Measurements from ENCODE around the gene KRTAP24-1. TPM values are rescaled to one million over a fixed set of nuclear protein-coding genes. Genes with fewer than 3 reads are reported as not detected.

KRTAP24-1 gene, protein sequence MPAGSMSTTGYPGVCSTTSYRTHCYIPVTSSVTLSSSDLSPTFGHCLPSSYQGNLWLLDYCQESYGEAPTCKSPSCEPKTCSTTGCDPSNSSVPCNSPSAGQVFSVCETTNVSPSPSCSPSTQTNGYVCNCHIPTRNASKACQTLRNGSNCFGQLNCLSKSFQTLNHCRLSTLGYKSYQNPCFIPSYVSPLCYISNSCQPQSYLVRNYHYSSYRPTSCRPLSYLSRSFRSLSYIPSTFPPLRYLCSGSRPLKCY
- total RNA-seq: not detected in 2 replicates
- not detected for polyA plus RNA-seq (2012)

DNA sequence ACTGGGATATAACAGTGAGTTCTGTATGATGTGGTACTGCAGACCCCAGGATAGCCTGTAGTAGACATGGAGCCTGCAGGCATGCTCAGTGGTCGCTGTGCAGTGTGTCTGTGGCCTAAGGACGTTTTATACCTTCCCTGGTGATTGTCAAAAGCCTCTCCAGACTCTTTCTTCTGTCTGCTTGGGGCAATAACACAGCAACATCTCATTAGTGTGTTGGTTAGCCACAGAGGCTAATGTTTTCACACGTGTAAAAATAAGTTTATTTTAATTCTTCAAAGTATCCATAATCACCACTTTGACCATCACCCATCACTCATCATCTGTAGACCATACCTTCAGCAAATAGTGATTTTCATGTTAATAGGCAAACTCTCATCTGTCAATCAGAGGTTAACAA lies at the start of gene KRTAP24-1:
KRTAP24-1 (minus strand) TSS at position 101 of the 400 bp plus-strand sequence; CDS start at position 83, 18 bp downstream.
- DNase-seq (ENCODE audit: low read depth): no peak

- DNase-seq (ENCODE audit: low read depth): no peak
Measured at GRCh38 chr21:30329203-30329875, 46.6 kb upstream of the KRTAP24-1 start.

GRCh38 chr21:30326390-30326789 lies 43.6 kb upstream of the KRTAP24-1 start:
- DNase-seq (ENCODE audit: low read depth): no peak

- DNase-seq (ENCODE audit: low read depth): no peak
Measured at GRCh38 chr21:30320215-30320614, 37.5 kb upstream of the KRTAP24-1 start, which contains the start of gene KRTAP26-1. KRTAP26-1 (minus strand) TSS chr21:30320315; CDS start chr21:30320035, 280 bp downstream.

GRCh38 chr21:30315701-30316100 lies 33.0 kb upstream of the KRTAP24-1 start:
- DNase-seq (ENCODE audit: low read depth): no peak

- no peak for DNase-seq (ENCODE audit: low read depth)
Measured at GRCh38 chr21:30306884-30307283, 24.1 kb upstream of the KRTAP24-1 start.

DNA sequence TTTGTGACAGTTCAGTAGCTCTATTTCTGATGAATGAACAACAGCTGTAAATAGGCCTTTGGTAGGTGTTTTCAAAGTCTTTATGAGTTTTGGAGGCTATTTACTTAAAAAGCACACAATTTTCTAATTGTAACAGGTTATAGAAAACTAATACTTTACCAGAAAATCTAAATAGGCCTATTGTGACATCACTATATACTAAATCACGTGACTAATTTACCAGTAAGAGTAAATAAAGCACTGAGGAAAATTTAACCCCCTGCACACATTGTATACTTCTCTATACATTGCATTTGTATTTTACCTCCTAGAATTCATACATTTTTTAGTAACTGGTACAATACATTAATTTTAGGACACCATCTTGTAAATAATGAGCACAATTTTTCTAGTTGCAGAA lies 22.4 kb upstream of the KRTAP24-1 start:
- DNase-seq (ENCODE audit: low read depth): no peak

DNA sequence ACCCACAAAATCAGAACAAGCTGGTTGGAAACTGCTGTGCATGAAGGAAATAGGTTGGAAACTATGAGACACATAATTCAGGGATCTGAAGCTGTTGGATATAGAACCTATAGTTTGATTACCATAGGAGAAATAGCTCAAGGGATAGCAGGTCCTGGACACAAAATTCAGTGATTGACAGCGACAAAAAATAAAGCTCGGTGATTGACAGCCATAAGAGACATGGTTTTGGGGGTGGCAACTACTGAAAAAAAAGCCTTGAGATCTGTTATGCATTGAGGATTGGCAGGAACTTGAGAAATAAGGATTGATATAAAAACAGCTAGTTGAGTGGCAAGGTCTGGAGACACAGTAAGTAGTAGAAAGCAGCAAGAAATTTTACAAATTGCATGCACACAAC lies 6.5 kb upstream of the KRTAP24-1 start, which contains the start of gene KRTAP25-1:
KRTAP25-1 (minus strand) TSS at position 300 of the 400 bp plus-strand sequence; CDS start at position 276, 24 bp downstream.
- DNase-seq (ENCODE audit: low read depth): no peak

GRCh38 chr21:30271611-30272010 lies 11.1 kb downstream of the KRTAP24-1 start:
- no peak for DNase-seq (ENCODE audit: low read depth)

- DNase-seq (ENCODE audit: low read depth): no peak
Measured at GRCh38 chr21:30271156-30271555, 11.6 kb downstream of the KRTAP24-1 start.

DNA sequence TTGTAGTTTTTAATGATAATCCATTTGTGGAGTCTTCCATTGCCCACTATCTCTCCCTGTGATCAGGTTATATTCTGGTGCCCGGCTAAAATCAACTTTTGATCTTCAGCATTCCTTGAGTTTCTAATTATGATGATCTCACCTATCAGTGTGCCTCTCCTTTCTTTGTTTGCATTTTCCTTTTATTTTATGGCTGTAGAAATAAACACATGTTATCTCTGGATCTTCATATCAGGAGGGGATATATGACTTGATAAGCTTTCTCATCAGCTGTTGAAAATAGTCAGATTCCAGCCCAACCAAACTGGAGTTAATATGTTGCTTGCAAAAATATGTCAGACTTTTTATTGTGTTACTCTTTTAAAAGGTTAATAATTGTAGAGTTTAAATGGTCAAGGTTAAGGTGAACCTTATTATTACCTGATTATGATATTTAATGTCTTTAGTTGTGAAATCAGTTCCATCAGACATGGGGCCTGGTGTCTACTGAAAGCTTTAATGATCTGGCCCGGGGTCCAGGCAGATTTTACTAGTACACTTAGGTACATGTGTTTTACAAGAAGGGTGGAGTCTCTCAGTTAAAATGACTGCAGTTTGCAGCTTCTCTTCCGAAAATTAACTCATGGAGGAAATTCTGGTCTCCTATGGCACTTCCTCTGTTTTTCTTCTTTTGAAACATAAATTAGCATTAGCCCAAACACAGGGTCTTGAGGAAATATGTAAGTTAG lies 12.8 kb downstream of the KRTAP24-1 start:
- DNase-seq (ENCODE audit: low read depth): no peak

DNA sequence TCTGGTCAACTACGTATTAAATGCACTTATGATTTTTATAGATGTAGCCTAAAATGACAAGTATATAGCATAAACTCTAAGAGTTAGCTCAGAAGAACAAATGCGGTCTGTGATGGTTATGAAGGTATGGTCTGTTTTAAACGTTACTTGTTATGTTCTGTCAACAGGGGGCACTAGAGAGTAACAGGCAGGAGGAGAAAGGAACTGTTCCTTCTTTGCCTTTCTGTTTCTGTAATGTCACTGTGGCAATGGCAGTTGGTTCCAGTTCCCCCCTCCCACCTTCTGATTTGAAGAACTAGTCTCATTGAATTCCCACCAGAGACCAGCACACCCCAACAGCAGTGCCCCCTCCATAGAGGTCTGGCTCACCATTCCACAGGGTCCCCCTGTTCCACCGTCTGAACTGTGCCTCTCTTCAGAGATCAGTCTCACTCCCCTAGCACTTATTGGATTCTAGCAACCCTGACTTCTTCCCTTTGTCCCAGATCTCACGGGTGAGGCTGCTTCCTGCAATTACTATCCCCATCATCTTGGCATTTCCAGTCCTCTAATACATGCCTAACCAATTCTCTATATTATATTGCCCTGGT lies 14.0 kb downstream of the KRTAP24-1 start:
- DNase-seq (ENCODE audit: low read depth): no peak

DNA sequence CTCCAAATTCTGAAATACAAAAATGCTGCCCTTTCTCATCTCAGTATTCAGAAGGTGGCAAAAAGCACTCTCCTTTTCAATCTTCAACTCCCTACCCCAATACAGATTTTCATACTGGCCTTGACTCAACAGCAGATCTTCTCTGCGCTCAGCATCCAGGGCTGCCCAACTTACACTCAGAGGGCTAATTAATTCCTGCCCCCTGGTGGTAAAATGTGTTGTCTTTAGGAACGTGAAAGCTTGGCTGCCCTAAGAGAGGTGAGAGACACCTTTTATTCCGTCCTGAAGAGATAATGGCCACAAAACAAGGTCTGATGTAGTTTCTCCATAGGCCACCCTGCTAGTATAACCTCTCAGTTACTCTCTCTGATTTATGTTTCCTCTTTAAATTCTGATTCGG lies 25.0 kb downstream of the KRTAP24-1 start:
- DNase-seq (ENCODE audit: low read depth): no peak

DNA sequence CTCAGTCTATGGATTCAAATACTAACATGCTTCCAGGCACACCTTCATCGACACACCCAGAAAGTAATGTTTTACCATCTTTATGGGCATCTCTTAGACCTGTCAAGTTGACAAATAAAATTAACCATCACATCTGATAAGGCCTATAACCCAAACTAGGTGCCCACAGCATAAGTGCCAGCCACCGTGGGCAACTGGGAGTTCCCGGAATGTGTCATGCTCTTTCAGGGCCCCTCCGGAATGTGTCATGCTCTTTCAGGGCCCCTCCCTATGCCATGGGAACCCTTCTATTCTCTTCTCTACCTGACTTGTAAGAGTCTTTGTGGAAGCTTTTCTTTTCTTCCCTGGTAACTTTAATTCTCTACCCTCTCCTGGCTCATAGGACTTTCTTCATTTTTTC lies 26.6 kb downstream of the KRTAP24-1 start:
- DNase-seq (ENCODE audit: low read depth): no peak

- DNase-seq (ENCODE audit: low read depth): no peak
Measured at GRCh38 chr21:30255679-30256078, 27.1 kb downstream of the KRTAP24-1 start.

GRCh38 chr21:30251781-30252180 lies 31.0 kb downstream of the KRTAP24-1 start:
- no peak for DNase-seq (ENCODE audit: low read depth)

- DNase-seq (ENCODE audit: low read depth): no peak
Measured at GRCh38 chr21:30249936-30250335, 32.8 kb downstream of the KRTAP24-1 start.

DNA sequence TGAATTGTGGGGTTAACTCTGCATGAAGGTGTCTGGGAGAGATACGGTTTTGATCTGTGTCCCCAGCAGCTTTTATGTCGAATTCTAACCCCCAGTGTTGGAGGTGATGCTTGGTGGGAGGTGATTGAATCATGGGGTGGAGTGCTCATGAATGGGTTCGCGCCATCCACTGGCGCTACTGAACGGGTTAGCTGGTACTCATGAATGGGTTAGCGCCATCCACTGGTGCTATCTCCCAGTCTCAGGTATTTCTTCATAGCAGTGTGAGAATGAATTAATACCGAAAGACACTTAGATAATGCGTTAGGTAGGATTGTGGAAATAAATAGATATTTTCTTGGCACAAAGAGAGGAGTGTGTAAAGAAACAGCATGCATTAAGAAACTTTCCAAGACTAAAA lies 33.9 kb downstream of the KRTAP24-1 start:
- no peak for DNase-seq (ENCODE audit: low read depth)

DNA sequence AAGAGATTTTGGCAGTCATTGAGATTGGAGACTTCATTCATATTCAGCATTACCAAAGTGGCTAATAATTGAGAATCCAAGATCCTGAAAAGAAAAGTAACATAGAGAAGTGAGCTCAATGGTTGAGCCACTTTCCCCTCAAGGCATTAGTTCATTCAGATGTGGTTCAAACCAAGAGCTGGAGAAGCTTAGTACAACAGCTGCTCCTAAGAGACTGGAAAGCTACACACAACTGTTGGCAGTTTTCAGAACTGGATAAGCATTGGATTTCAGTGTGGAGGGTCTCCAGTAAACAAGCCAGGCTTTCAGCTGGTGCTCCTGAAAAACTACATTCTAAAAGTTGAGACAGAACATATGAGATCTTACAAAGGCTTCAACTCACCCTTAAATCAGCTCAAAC lies 37.7 kb downstream of the KRTAP24-1 start:
- DNase-seq (ENCODE audit: low read depth): no peak

- DNase-seq (ENCODE audit: low read depth): no peak
Measured at GRCh38 chr21:30243691-30244090, 39.1 kb downstream of the KRTAP24-1 start.

GRCh38 chr21:30240661-30241060 lies 42.1 kb downstream of the KRTAP24-1 start:
- DNase-seq (ENCODE audit: low read depth): no peak

DNA sequence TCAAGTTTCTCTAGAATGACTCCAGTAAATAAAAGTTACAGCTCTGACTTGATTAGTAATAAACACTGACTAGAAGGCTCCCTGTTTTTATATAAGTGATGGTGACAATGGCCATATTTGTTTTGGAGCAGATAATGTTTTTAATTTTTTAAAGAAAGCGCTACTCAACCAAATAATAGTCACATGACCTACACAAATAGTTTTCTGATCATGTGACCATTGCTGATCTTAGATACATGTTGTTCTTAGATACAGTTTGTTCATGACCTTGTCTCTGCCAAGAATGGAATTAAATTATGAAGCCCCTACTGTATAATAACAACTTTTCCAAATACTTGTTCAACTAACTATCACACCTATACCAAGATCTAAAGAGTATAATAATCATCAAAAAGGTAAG lies 44.6 kb downstream of the KRTAP24-1 start:
- no peak for DNase-seq (ENCODE audit: low read depth)
